UCSD-AML1 (cell line): ENCODE results near the gene ABCC1.

Experiments used
- DNase-seq: peaks from one replicate; lab custom pipeline; 2025; ENCODE audit not compliant: unreplicated experiment; lab: John Stamatoyannopoulos, UW

The ABCC1 gene

DNA sequence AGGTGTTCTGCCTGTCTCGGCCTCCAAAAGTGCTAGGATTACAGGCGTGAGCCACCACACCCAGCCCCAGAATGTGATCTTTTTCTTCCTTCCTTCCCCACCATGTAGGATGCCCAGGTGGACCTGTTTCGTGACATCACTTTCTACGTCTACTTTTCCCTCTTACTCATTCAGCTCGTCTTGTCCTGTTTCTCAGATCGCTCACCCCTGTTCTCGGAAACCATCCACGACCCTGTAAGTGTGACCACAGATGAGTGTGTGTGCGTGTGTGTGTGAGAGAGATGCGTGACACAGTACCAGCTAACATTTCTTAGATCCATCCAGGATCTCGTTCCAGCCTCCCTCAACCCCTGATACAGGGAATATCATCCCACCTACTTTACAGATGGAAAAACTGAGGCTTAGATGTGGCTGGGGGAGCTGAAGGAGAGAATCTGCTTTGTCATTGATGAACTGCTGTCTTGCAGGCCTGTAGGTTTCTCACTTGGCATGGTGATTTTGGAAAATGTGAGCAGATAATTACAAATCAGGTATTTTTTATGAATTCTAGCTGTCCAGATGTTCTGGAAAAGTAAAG, 67.1 kb downstream of the ABCC1 start:
- no peak for DNase-seq

DNA sequence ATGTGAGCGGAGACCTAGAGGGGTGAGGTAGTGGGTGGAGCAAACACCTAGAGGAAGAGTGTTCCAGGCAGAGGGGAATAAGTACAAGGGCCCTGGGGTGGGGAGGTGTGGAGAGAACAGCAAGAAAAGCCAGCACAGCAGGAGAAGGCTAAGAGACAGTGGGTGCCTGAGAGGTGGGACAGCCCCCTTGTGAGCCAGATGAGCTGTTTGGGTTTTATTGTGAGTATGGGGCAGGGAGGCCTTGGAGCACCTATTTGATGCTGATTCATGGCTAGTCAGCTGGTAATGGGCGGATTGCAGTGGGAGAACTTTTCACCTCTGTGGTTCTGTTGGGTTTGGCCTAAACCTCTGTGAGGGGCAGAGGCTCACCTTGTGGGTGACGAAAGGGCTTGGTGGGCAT, 68.4 kb downstream of the ABCC1 start:
- DNase-seq: no peak

GRCh38 chr16:16018705-16019104, 69.3 kb downstream of the ABCC1 start:
- DNase-seq: no peak

- DNase-seq: no peak
These were observed 70.1 kb downstream of the ABCC1 start for GRCh38 chr16:16019488-16019887.

GRCh38 chr16:16020291-16020690, 70.9 kb downstream of the ABCC1 start:
- DNase-seq: no peak

DNA sequence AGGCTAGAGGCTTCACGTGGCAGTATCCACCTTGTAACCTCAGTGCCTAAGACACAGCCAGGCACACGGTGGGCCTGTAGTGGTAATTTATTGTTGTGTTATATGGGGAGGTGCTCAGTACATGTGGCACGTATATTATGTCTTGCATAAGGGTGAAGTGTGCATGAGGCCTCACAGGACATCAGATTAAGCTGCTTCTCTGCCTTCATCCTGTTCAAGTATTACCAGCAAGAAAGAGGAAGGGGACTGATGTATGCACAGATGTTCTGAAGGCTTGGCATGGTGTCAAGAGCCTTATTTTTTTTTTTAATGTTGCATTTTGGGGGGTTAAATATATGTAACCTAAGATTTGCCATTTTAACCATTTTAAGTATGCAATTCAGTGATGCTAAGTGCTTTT, 71.6 kb downstream of the ABCC1 start:
- no peak for DNase-seq

DNA sequence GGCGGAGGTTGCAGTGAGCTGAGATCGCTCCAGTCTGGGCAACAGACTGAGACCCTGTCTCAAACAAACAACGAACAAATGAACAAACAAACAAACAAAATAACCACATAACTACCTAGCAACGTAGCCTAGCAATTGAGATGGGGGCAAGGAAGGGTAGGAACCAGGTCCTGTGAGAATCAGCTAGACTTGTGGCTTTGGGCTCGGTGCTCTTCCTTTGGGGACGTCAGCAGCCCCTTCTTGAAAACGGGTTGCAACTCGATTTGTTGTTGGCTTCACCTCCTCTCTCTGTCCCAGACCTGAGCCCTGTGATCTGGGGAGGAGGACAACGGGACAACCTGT, 72.2 kb downstream of the ABCC1 start:
- DNase-seq: no peak

- DNase-seq: peak; percentile 50
These were observed 72.7 kb downstream of the ABCC1 start for GRCh38 chr16:16021988-16022682.

DNA sequence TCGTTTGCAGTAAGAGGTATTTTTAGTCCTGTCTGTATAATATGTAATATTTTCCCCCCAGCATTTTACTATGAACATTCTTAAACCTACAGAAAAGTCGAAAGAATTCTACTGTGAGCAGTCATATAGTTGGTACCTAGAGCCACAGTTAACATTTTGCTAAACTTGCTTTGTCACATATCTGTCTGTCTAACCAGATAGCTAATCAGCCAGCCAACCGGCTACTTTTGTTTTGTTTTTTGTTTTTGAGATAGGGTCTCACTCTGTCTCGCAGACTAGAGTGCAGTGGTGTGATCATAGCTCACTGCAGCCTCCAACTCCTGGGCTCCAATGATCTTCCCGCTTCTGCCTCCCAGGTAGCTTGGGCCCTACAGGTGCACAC, 73.3 kb downstream of the ABCC1 start:
- no peak for DNase-seq

DNA sequence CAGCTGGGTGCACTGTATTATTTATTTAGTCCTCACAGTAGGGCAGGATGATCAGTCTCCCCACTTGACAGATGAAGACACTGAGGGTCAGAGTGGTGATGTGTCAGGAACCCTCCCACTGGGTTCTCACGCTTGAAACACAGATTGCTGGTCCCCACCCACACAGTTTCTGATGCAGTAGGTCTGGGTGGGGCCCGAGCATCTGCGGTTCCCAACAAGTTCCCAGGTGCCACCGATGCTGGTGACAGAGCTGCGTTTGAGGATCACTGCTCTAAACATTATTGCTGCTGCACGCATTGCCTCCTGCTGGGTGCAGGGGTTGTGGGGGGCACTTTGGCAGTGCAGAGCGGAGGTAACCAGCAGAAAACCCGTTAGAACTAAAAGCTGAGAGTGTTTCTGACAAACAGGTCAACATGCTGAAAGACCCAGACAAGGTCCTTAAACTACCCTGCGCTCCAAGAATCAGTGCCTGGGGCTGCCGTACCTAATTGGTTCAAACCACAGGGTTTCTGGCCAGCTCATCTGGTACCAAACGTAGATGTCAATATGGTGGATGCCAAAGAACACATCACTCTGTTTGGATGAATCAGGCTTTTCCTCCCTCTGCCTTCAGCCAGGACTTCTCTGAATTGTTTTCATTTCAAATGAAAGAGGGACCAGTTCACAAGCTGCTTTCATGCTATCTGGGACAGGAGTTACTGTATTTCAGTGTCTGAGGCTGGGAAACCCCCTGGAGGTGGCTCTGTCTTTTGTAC, 76.0 kb downstream of the ABCC1 start:
- DNase-seq: no peak

GRCh38 chr16:16027728-16028310, 78.4 kb downstream of the ABCC1 start:
- peak; percentile 13 for DNase-seq

GRCh38 chr16:16028311-16028999, 79.0 kb downstream of the ABCC1 start:
- no peak for DNase-seq

DNA sequence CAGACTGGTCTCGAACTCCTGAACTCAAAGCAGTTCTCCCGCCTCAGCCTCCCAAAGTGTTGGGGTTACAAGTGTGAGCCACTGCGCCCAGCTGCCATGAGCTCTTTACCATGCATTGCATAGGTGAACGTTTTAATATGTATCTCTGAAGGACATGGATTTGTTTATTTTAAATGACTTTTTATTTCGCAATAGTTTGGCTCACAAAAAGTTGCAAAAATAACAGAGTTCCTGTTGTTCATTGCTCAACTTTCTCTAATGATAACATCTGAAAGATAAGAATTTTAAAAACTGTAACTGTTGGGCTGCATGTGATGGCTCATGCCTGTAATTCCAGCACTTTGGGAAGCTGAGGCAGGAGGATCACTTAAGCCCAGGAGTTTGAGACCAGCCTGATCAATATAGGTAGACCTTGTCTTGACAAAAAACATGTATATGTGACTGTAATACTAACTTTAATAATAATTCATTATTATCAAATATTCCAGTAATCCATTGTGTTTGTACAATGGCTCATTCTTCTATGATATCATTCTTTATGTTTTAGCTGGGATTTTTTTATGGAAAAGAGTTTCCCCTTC, 80.1 kb downstream of the ABCC1 start:
- DNase-seq: no peak

GRCh38 chr16:16030449-16030848, 81.0 kb downstream of the ABCC1 start:
- DNase-seq: no peak

GRCh38 chr16:16031401-16031800, 82.0 kb downstream of the ABCC1 start:
- DNase-seq: no peak

DNA sequence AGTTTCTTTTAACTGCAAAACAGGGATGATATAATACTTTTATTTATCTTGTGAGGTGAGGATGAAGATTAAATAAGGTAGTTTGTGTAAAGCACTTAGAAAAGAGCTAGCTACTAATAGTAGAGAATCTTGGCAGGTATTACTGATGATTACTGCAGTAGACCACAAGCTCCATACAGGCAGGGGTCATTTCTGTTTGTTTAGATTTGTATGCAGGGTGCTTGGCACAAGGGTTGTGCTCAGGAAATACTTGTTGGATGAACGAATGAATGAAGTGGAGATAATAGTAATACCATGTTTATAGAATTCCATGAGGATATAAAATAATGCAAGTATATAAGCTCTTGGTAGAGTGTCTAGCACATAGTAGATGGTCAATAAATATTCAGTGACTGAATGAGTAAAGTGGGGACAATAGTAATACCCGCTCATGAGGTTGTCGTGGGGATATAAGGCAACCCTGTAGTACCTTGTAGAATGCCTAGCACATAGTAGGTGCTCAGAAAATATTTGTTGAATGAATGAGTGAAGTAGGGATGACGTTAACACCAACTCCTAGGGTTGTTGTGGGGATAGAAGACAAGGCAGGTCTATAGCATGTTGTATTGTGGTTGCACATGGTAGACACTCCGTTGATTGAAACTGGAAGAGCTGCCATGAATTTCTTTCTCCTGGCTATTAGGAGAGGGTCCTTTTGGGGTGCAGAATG, 83.0 kb downstream of the ABCC1 start:
- no peak for DNase-seq

- DNase-seq: peak; percentile 23
These were observed 83.8 kb downstream of the ABCC1 start for GRCh38 chr16:16033208-16033717.

DNA sequence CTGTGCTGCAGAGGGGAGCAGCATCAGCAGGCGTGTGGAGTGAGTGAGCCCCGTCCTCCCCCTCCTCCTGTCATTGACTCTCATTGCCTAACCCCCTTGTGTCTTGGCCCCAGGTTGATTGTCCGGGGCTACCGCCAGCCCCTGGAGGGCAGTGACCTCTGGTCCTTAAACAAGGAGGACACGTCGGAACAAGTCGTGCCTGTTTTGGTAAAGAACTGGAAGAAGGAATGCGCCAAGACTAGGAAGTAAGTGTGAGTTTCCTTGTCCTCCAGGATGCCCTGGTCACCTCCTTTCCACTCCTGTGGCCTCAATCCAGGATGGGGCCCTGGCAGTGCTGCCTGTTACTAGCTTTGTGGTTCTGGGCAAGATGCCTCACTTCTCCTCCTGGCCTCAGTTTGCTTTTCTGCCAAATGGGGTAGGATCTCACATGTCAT, 87.0 kb downstream of the ABCC1 start:
- no peak for DNase-seq

- no peak for DNase-seq
These were observed 88.1 kb downstream of the ABCC1 start for GRCh38 chr16:16037521-16037920.

GRCh38 chr16:16037970-16038369, 88.6 kb downstream of the ABCC1 start:
- DNase-seq: no peak
